Keratinocyte (primary cell): ENCODE results near the gene CHCHD10. TPM values are rescaled to one million over a fixed set of nuclear protein-coding genes. Genes with fewer than 3 reads are reported as not detected.

ENCODE experiments used
- DNase-seq: peaks from one replicate; pipeline ENCODE4 v3.0.0-alpha.2; 2011; ENCODE audit warnings: low read depth, missing footprints, low spot score
- FAIRE-seq: peaks from 2 replicates; lab custom pipeline; 2011; peaks lifted over from hg19 to GRCh38; lab: Jason Lieb, UNC
- H2AFZ ChIP-seq: 2 replicates; pipeline ENCODE4 v1.6.0; 2012; ENCODE audit warnings: low read length, control low read depth, inconsistent platforms; ENCODE audit not compliant: control insufficient read depth
- H3K27ac ChIP-seq: 2 replicates; pipeline ENCODE4 v1.5.1; 2011; ENCODE audit warnings: low read length; ENCODE audit not compliant: control insufficient read depth, insufficient read depth
- H3K27me3 ChIP-seq: 3 replicates; pipeline ENCODE4 v1.6.0; 2011; ENCODE audit warnings: low read length; ENCODE audit not compliant: control insufficient read depth, insufficient read depth; ENCODE audit errors: extremely low read depth
- H3K36me3 ChIP-seq, 2 experiments: 2 replicates in 1 of 2; 3 replicates in 1 of 2; pipeline ENCODE4 v1.5.1; 2011; ENCODE audit warnings: low read length in 2 of 2, mild to moderate bottlenecking in 1 of 2; ENCODE audit not compliant: control insufficient read depth in 2 of 2, insufficient read depth in 2 of 2; ENCODE audit errors: extremely low read depth in 1 of 2
- H3K4me1 ChIP-seq: 3 replicates; pipeline ENCODE4 v1.5.1; 2011; ENCODE audit warnings: low read length; ENCODE audit not compliant: control insufficient read depth, insufficient read depth; ENCODE audit errors: extremely low read depth
- H3K4me2 ChIP-seq: 3 replicates; pipeline ENCODE4 v1.6.0; 2011; ENCODE audit warnings: low read depth, low read length; ENCODE audit not compliant: control insufficient read depth, insufficient read depth; ENCODE audit errors: extremely low read depth
- H3K4me3 ChIP-seq, 3 experiments: fragments of 200-600 bp in 1 of 3; sonication (generic) in 1 of 3; 2 replicates in 2 of 3; 3 replicates in 1 of 3; pipeline ENCODE4 v1.5.1; 2011 to 2016; ENCODE audit warnings: low read length in 3 of 3, mild to moderate bottlenecking in 3 of 3, control low read depth in 2 of 3, inconsistent platforms in 1 of 3, low read depth in 1 of 3, mixed read lengths in 1 of 3, mixed run types in 1 of 3, moderate library complexity in 1 of 3; ENCODE audit not compliant: control insufficient read depth in 2 of 3, insufficient read depth in 2 of 3; ENCODE audit errors: extremely low read depth in 1 of 3
- H3K79me2 ChIP-seq: 2 replicates; pipeline ENCODE4 v1.6.0; 2012; ENCODE audit warnings: low read length; ENCODE audit not compliant: control insufficient read depth, insufficient read depth
- H3K9ac ChIP-seq: 3 replicates; pipeline ENCODE4 v1.6.0; 2011; ENCODE audit warnings: low read length; ENCODE audit not compliant: control insufficient read depth, insufficient read depth; ENCODE audit errors: extremely low read depth
- H3K9me1 ChIP-seq: 3 replicates; pipeline ENCODE4 v1.6.0; 2011; ENCODE audit warnings: low read length; ENCODE audit not compliant: control insufficient read depth, insufficient read depth; ENCODE audit errors: extremely low read depth
- H3K9me3 ChIP-seq: 2 replicates; pipeline ENCODE4 v1.5.1; 2012; ENCODE audit warnings: low read depth, low read length; ENCODE audit not compliant: control insufficient read depth
- H4K20me1 ChIP-seq: 3 replicates; pipeline ENCODE4 v1.6.0; 2011; ENCODE audit warnings: low read length; ENCODE audit not compliant: control insufficient read depth, insufficient read depth; ENCODE audit errors: extremely low read depth
- CTCF ChIP-seq, 3 experiments: IDR thresholded peaks in 1 of 3; conservative IDR thresholded peaks in 1 of 3; optimal IDR thresholded peaks in 1 of 3; 2 replicates in 2 of 3; 3 replicates in 1 of 3; pipeline versions ENCODE3 to v1.5.1; 2011; ENCODE audit warnings: low read length in 3 of 3, mild to moderate bottlenecking in 3 of 3, moderate library complexity in 2 of 3, control low read depth in 1 of 3, inconsistent platforms in 1 of 3; ENCODE audit not compliant: insufficient read depth in 2 of 3; ENCODE audit errors: extremely low read depth in 1 of 3
- EZH2 ChIP-seq: IDR thresholded peaks from one replicate; pipeline ENCODE4 v1.6.1; 2012; ENCODE audit warnings: inconsistent platforms, mild to moderate bottlenecking, low read length, moderate library complexity
- dilution Hi-C: fragments of 300-500 bp; cut with MboI; formaldehyde crosslinking; loops from one replicate; pipeline ENCODE4 v1.7.0; 2020; ENCODE audit warnings: low sequenced_read_pairs; ENCODE audit not compliant: extremely low pct_ligation_motif_present
- polyA plus RNA-seq, 5 experiments: library from polyadenylated mRNA; depleted of rRNA in 3 of 5; stranded (reverse) in 3 of 5; stranded (forward) in 1 of 5; unstranded in 1 of 5; fragments of >200 nt; gene quantifications; 1 replicate in 1 of 5; 2 replicates in 3 of 5; 3 replicates in 1 of 5; pipeline versions ENCODE4 v1.2.1 to v1.2.3, GENCODE V29; 2011 to 2012; ENCODE audit warnings: missing spikeins in 2 of 5, low read depth in 1 of 5, low replicate concordance in 1 of 5

Gene CHCHD10
- polyA plus RNA-seq, 1 donor (not counting 4 experiments of a cell fraction or from before 2014, with no cell fraction given): 10.4 TPM

- H3K9ac ChIP-seq: no peak overlapping the region
- no peaks in the 10 kb centered on the region for H4K20me1 ChIP-seq
- H3K79me2 ChIP-seq: no peaks in the 10 kb centered on the region
- FAIRE-seq (no peak), DNase-seq (no peak)
- H2AFZ ChIP-seq: no peak overlapping the region
- H3K36me3 ChIP-seq: peaks cover 8 to 12% of the 10 kb centered on the region in 2 experiments
- H3K4me3 ChIP-seq: no peak overlapping the region
- H3K9me3 ChIP-seq: no peaks in the 10 kb centered on the region
- peaks cover 4% of the 10 kb centered on the region for H3K4me1 ChIP-seq
- H3K27ac ChIP-seq: no peak overlapping the region
- TF ChIP-seq EZH2 (no peak), CTCF (optimal IDR thresholded peaks at IDR 0.05 in 1 of 3, IDR thresholded peaks at IDR 0.05 in 1 of 3, conservative IDR thresholded peaks at IDR 0.05 in 1 of 3; ENCODE audit: extremely low read depth in 1 of 3, insufficient read depth in 2 of 3, low read length in 3 of 3) (no peak)
- dilution Hi-C loops: no loop called here
- H3K27me3 ChIP-seq: no peaks in the 10 kb centered on the region
- no peak overlapping the region for H3K4me2 ChIP-seq
- H3K9me1 ChIP-seq: no peaks in the 10 kb centered on the region
Measured at GRCh38 chr22:23816156-23816976, 48.6 kb upstream of the CHCHD10 start.

GRCh38 chr22:23815541-23816155, 47.9 kb upstream of the CHCHD10 start:
- no peak for TF ChIP-seq CTCF (optimal IDR thresholded peaks at IDR 0.05 in 1 of 3, IDR thresholded peaks at IDR 0.05 in 1 of 3, conservative IDR thresholded peaks at IDR 0.05 in 1 of 3; ENCODE audit: extremely low read depth in 1 of 3, insufficient read depth in 2 of 3, low read length in 3 of 3)
- no peaks in the 10 kb centered on the region for H3K4me1 ChIP-seq
- H3K4me3 ChIP-seq: no peak overlapping the region
- H3K27me3 ChIP-seq: no peaks in the 10 kb centered on the region
- H3K9me3 ChIP-seq: no peaks in the 10 kb centered on the region
- dilution Hi-C loops: no loop called here
- no peak for DNase-seq
- H3K27ac ChIP-seq: no peak overlapping the region
- H3K4me2 ChIP-seq: no peak overlapping the region
- H3K79me2 ChIP-seq: no peaks in the 10 kb centered on the region
- H4K20me1 ChIP-seq: no peaks in the 10 kb centered on the region
- FAIRE-seq: no peak
- no peak overlapping the region for H3K9ac ChIP-seq
- H3K36me3 ChIP-seq: peaks cover 10 to 12% of the 10 kb centered on the region in 2 experiments
- no peak overlapping the region for H2AFZ ChIP-seq
- no peaks in the 10 kb centered on the region for H3K9me1 ChIP-seq
